ENCODE data around the gene NLRP3.
A peak's percentile ranks its signal among the peaks of the same experiment; 100 is the strongest.
"Not testable (repeated sequence)": the region's sequence is repeated elsewhere in the genome, so short reads cannot be mapped to it uniquely, and the experiment has no call there.

The NLRP3 gene

DNA sequence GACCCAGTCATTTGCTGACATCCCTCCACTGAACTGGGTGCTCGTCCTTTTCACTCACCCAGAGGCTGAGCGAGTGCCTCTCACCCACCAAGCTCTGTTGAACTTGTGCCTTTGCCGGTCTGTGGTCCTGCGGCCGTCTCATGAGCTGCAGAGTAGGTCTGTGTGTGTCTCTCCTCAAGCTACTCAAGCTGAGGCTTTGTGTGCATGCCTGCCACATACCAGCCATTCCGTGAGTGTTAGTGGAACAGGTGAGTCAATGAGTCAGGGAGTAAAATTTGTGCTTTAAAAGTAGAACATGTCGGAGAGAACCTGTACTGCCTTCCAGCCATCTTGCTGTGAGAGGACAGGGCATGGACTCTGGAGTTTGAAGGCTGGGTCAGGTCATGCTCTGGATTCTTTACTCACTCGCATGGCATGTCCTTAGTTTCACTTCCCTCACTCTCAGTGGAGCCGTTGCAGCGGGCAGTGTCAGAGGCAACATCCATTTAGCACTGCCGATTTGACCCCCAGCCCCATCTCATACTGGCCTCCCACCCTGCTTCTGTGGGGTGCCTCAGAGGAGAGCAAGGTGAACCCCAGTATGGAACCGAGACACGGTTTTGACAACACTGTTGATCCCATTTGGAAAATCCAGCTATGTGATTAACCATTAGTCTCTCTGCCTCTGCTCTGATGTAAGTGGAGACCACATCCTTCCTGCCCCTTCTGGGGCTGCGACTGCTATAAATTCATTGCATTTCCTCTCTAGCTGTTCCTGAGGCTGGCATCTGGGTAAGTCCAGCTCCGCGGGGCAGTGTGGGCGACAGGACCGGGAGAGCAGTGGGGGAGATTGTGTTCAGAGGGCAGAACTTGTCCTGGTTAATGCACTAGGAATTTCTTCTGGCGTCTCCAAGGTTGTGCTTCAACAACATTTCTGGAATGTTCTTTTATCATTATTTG, at the start of gene NLRP3:
Gene NLRP3 (plus strand): TSS at position 751 of the 939 bp plus-strand sequence. CDS start 2,628 bp downstream, outside the sequence.
- Mint-ChIP-seq H3K9me3 (no peaks in the 10 kb centered on the region), H3K27me3 (ENCODE audit: low read depth) (peaks cover 3% of the 10 kb centered on the region), H3K36me3 (ENCODE audit: low read depth) (no peaks in the 10 kb centered on the region), H3K4me1 (no peaks in the 10 kb centered on the region), H3K4me3 (no peak within 1 kb of the TSS), H3K27ac (no peak within 1 kb of the TSS)
- TF ChIP-seq, protein P1, sequence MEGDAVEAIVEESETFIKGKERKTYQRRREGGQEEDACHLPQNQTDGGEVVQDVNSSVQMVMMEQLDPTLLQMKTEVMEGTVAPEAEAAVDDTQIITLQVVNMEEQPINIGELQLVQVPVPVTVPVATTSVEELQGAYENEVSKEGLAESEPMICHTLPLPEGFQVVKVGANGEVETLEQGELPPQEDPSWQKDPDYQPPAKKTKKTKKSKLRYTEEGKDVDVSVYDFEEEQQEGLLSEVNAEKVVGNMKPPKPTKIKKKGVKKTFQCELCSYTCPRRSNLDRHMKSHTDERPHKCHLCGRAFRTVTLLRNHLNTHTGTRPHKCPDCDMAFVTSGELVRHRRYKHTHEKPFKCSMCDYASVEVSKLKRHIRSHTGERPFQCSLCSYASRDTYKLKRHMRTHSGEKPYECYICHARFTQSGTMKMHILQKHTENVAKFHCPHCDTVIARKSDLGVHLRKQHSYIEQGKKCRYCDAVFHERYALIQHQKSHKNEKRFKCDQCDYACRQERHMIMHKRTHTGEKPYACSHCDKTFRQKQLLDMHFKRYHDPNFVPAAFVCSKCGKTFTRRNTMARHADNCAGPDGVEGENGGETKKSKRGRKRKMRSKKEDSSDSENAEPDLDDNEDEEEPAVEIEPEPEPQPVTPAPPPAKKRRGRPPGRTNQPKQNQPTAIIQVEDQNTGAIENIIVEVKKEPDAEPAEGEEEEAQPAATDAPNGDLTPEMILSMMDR (IDR thresholded peaks at IDR 0.05; ENCODE audit: unreplicated experiment in 3 of 3) = no peak

DNA sequence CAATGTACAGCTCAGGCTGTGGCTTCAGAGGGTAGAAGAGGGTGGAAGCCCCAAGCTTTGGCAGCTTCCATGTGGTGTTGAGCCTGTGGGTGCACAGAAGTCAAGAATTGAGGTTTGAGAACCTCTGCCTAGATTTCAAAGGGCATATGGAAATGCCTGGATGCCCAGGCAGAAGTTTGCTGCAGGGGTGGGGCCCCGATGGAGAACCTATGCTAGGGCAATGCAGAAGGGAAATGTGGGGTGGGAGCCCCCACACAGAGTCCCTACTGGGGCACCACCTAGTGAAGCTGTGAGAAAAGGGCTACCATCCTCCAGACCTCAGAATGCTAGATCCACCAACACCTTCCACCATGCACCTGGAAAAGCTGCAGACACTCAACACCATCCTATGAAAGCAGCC, 49.6 kb upstream of the NLRP3 start:
- H3K4me1 Mint-ChIP-seq; H3K4me3 Mint-ChIP-seq; H3K27ac Mint-ChIP-seq; H3K27me3 Mint-ChIP-seq (ENCODE audit: low read depth): not testable (repeated sequence)
- peaks cover 14% of the 10 kb centered on the region for H3K36me3 Mint-ChIP-seq (ENCODE audit: low read depth)
- peaks cover 16% of the 10 kb centered on the region for H3K9me3 Mint-ChIP-seq

DNA sequence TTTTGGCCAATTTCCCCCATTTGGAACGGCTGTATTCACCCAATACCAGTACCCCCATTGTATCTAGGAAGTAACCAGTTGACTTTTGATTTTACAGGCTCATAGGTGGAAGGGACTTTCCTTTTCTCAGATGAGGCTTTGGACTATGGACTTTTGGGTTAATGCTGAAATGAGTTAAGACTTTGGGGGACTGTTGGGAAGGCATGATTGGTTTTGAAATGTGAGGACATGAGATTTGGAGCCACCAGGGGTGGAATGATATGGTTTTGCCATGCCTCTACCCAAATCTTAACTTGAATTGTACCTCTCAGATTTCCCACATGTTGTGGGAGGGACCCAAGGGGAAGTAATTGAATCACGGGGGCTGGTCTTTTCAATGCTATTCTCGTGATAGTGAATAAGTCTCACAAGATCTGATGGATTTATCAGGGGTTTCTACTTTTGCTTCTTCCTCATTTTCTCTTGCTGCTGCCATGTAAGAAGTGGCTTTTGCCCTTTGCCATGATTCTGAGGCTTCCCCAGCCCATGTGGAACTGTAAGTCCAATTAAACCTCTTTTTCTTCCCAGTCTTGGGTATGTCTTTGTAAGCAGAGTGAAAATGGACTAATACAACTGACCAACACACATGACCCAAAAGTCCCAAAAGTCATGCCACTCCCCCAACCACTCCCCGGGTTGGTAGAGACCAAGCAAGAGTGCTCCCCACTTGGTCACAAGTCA, 48.9 kb upstream of the NLRP3 start:
- TF ChIP-seq, protein P1 (IDR thresholded peaks at IDR 0.05; ENCODE audit: unreplicated experiment in 3 of 3) = no peak
- Mint-ChIP-seq H3K9me3 (peaks cover 16% of the 10 kb centered on the region), H3K27ac (peak overlapping the region in 1 of 3 experiments; percentile 19), H3K27me3 (ENCODE audit: low read depth) (peaks cover 4% of the 10 kb centered on the region), H3K4me3 (no peak overlapping the region), H3K4me1 (peaks cover 6% of the 10 kb centered on the region), H3K36me3 (ENCODE audit: low read depth) (peaks cover 14% of the 10 kb centered on the region)

DNA sequence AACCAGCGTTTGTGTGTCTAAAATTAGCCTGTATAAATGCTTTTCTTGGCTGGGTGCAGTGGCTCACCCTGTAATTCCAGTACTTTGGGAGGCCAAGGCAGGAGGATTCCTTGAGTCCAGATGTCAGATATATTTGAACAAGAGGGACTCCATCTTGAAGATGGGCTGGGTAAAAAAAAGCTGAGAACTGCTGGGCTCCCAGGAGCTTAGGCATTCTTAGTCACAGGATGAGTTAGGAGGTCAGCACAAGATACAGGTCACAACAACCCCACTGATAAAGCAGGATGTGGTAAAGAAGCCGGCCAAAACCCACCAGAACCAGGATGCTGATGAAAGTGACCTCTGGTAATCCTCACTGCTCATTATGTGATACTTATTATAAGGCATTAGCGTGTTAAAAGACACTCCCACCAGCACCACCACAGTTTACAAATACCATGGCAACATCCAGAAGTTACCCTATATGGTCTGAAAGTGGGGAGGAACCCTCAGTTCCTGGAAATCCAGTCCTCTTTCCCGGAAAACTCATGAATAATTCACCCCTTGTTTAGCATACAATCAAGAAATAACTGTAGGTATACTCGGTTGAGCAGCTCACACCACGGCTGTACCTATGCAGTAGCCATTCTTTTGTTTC, 48.1 kb upstream of the NLRP3 start:
- TF ChIP-seq, protein P1 (IDR thresholded peaks at IDR 0.05; ENCODE audit: unreplicated experiment in 3 of 3) = no peak
- H3K4me1 Mint-ChIP-seq = peaks cover 6% of the 10 kb centered on the region
- H3K27me3 Mint-ChIP-seq (ENCODE audit: low read depth) = peaks cover 4% of the 10 kb centered on the region
- H3K36me3 Mint-ChIP-seq (ENCODE audit: low read depth) = peaks cover 14% of the 10 kb centered on the region
- H3K9me3 Mint-ChIP-seq = peaks cover 16% of the 10 kb centered on the region
- no peak overlapping the region for H3K4me3 Mint-ChIP-seq
- H3K27ac Mint-ChIP-seq = peak overlapping the region in 2 of 3 experiments; percentile 54 to 58

DNA sequence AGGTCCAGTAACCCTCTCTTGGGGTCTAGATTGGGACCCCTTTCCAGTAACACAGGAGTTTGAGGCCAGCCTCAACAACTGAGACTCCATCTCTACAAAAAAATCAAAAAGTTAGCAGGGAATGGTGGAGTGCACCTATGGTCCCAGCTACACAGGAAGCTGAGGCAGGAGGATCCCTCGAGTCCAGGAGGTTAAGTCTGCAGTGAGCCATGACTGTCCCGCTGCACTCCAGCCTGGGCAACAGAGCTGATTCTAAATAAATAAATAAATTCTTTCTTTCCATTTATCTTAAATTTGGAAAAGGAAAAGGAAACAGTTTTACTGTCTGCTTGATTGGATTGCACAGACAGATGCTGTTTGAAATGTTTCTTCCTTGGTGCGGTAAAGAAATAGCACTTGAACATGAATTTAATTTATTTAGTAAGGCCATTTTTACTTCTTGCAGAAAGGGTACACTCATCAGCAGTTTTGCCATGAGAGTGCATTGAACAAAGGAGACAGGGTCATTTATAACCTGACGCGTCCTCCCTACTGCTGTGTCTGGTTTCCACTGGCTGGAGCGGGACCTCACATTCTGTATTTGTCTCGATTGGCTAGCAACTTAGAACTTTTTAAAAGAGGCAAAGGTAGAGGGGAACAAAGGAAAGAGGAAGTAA, 47.4 kb upstream of the NLRP3 start:
- Mint-ChIP-seq H3K27me3 (ENCODE audit: low read depth) (no peaks in the 10 kb centered on the region), H3K4me3 (no peak overlapping the region), H3K4me1 (peaks cover 6% of the 10 kb centered on the region), H3K36me3 (ENCODE audit: low read depth) (peaks cover 14% of the 10 kb centered on the region), H3K9me3 (peaks cover 16% of the 10 kb centered on the region), H3K27ac (peak overlapping the region; percentile 20 to 65 (median 62))
- TF ChIP-seq, protein P1 (IDR thresholded peaks at IDR 0.05; ENCODE audit: unreplicated experiment in 3 of 3) = no peak

Data from nephron (organoid).